ENCODE data around the gene SMIM23.
A peak's percentile ranks its signal among the peaks of the same experiment; 100 is the strongest.
"Not testable (repeated sequence)": the region's sequence is repeated elsewhere in the genome, so short reads cannot be mapped to it uniquely, and the experiment has no call there.

The SMIM23 gene

GRCh38 chr5:171776770-171777759, 8.6 kb upstream of the SMIM23 start:
- 87% methylated on average over 19 of the region's 19 CpGs for WGBS
- Histone ChIP-seq H3K9me3 (ENCODE audit: control insufficient read depth, low read length) (peaks cover 5% of the 10 kb centered on the region), H3K79me1 (replicated peaks; ENCODE audit: low read length, poor library complexity, severe bottlenecking) (no peaks in the 10 kb centered on the region), H2BK15ac (ENCODE audit: low read depth, poor library complexity, severe bottlenecking) (no peak overlapping the region), H2BK5ac (ENCODE audit: low read depth, low read length, poor library complexity, severe bottlenecking) (no peak overlapping the region), H3K4ac (ENCODE audit: low read depth in 1 of 2, low read length in 2 of 2) (no peak overlapping the region), H3K4me1 (ENCODE audit: control insufficient read depth, insufficient read depth, low read depth, low read length) (no peaks in the 10 kb centered on the region), H3K27me3 (ENCODE audit: control insufficient read depth in 1 of 2, insufficient read depth in 1 of 2, low read length in 2 of 2) (peaks cover 8 to 9% of the 10 kb centered on the region in 2 experiments), H2BK120ac (ENCODE audit: low read depth, low read length) (no peak overlapping the region), H3K27ac (ENCODE audit: low read length, poor library complexity, severe bottlenecking) (no peak overlapping the region), H3K36me3 (ENCODE audit: control insufficient read depth in 1 of 2, insufficient read depth in 2 of 2, low read depth in 1 of 2, low read length in 2 of 2) (no peaks in the 10 kb centered on the region), H4K8ac (ENCODE audit: low read length) (no peak overlapping the region), H3K18ac (ENCODE audit: low read depth in 1 of 2, low read length in 2 of 2) (no peak overlapping the region), H3K14ac (ENCODE audit: low read length in 2 of 2) (no peak overlapping the region), H2AK5ac (ENCODE audit: low read length, severe bottlenecking) (no peak overlapping the region), H4K91ac (ENCODE audit: low read length) (no peak overlapping the region), H3K4me3 (ENCODE audit: insufficient read depth in 1 of 2, low read depth in 1 of 2, low read length in 2 of 2) (no peak overlapping the region), H3K23ac (ENCODE audit: low read length in 2 of 2) (no peak overlapping the region), H2AFZ (ENCODE audit: low read depth, low read length) (no peak overlapping the region), H2BK12ac (ENCODE audit: low read length in 2 of 2) (no peak overlapping the region), H3K4me2 (ENCODE audit: low read length, poor library complexity, severe bottlenecking) (no peak overlapping the region), H3K9ac (ENCODE audit: low read length) (peak overlapping the region; percentile 5)
- DNase-seq, result no peak

GRCh38 chr5:171781744-171782143, 3.9 kb upstream of the SMIM23 start:
- not testable (repeated sequence) for H3K23ac ChIP-seq (ENCODE audit: low read length in 2 of 2); H3K4me2 ChIP-seq (ENCODE audit: low read length, poor library complexity, severe bottlenecking); H3K4ac ChIP-seq (ENCODE audit: low read depth in 1 of 2, low read length in 2 of 2); H2BK15ac ChIP-seq (ENCODE audit: low read depth, poor library complexity, severe bottlenecking); H4K8ac ChIP-seq (ENCODE audit: low read length); H3K4me3 ChIP-seq (ENCODE audit: insufficient read depth in 1 of 2, low read depth in 1 of 2, low read length in 2 of 2); H3K9me3 ChIP-seq (ENCODE audit: control insufficient read depth, low read length); DNase-seq; H2BK5ac ChIP-seq (ENCODE audit: low read depth, low read length, poor library complexity, severe bottlenecking); H3K4me1 ChIP-seq (ENCODE audit: control insufficient read depth, insufficient read depth, low read depth, low read length); H3K9ac ChIP-seq (ENCODE audit: low read length); H3K27ac ChIP-seq (ENCODE audit: low read length, poor library complexity, severe bottlenecking); H4K91ac ChIP-seq (ENCODE audit: low read length); H2AFZ ChIP-seq (ENCODE audit: low read depth, low read length); H3K79me1 ChIP-seq (replicated peaks; ENCODE audit: low read length, poor library complexity, severe bottlenecking); H3K14ac ChIP-seq (ENCODE audit: low read length in 2 of 2); H3K36me3 ChIP-seq (ENCODE audit: control insufficient read depth in 1 of 2, insufficient read depth in 2 of 2, low read depth in 1 of 2, low read length in 2 of 2); H3K18ac ChIP-seq (ENCODE audit: low read depth in 1 of 2, low read length in 2 of 2); H2BK120ac ChIP-seq (ENCODE audit: low read depth, low read length); H2AK5ac ChIP-seq (ENCODE audit: low read length, severe bottlenecking); H2BK12ac ChIP-seq (ENCODE audit: low read length in 2 of 2)
- peaks cover 9 to 15% of the 10 kb centered on the region in 2 experiments for H3K27me3 ChIP-seq (ENCODE audit: control insufficient read depth in 1 of 2, insufficient read depth in 1 of 2, low read length in 2 of 2)
- 70% methylated on average over 4 of the region's 4 CpGs for WGBS

GRCh38 chr5:171782332-171782966, 3.2 kb upstream of the SMIM23 start:
- Histone ChIP-seq H2BK12ac (ENCODE audit: low read length in 2 of 2) (no peak overlapping the region), H3K14ac (ENCODE audit: low read length in 2 of 2) (no peak overlapping the region), H3K4me1 (ENCODE audit: control insufficient read depth, insufficient read depth, low read depth, low read length) (no peaks in the 10 kb centered on the region), H3K18ac (ENCODE audit: low read depth in 1 of 2, low read length in 2 of 2) (no peak overlapping the region), H3K4me3 (ENCODE audit: insufficient read depth in 1 of 2, low read depth in 1 of 2, low read length in 2 of 2) (no peak overlapping the region), H2BK5ac (ENCODE audit: low read depth, low read length, poor library complexity, severe bottlenecking) (no peak overlapping the region), H2AFZ (ENCODE audit: low read depth, low read length) (no peak overlapping the region), H2BK15ac (ENCODE audit: low read depth, poor library complexity, severe bottlenecking) (no peak overlapping the region), H3K4ac (ENCODE audit: low read depth in 1 of 2, low read length in 2 of 2) (no peak overlapping the region), H2AK5ac (ENCODE audit: low read length, severe bottlenecking) (no peak overlapping the region), H2BK120ac (ENCODE audit: low read depth, low read length) (no peak overlapping the region), H3K79me1 (replicated peaks; ENCODE audit: low read length, poor library complexity, severe bottlenecking) (no peaks in the 10 kb centered on the region), H3K23ac (ENCODE audit: low read length in 2 of 2) (no peak overlapping the region), H3K27ac (ENCODE audit: low read length, poor library complexity, severe bottlenecking) (no peak overlapping the region), H3K9ac (ENCODE audit: low read length) (no peak overlapping the region), H3K36me3 (ENCODE audit: control insufficient read depth in 1 of 2, insufficient read depth in 2 of 2, low read depth in 1 of 2, low read length in 2 of 2) (no peaks in the 10 kb centered on the region), H4K91ac (ENCODE audit: low read length) (no peak overlapping the region), H3K4me2 (ENCODE audit: low read length, poor library complexity, severe bottlenecking) (no peak overlapping the region), H4K8ac (ENCODE audit: low read length) (no peak overlapping the region), H3K9me3 (ENCODE audit: control insufficient read depth, low read length) (peaks cover 5% of the 10 kb centered on the region), H3K27me3 (ENCODE audit: control insufficient read depth in 1 of 2, insufficient read depth in 1 of 2, low read length in 2 of 2) (peaks cover 9 to 14% of the 10 kb centered on the region in 2 experiments)
- no peak for DNase-seq
- 93% methylated on average over 16 of the region's 18 CpGs for WGBS

- Histone ChIP-seq H3K4me1 (ENCODE audit: control insufficient read depth, insufficient read depth, low read depth, low read length) (no peaks in the 10 kb centered on the region), H2AK5ac (ENCODE audit: low read length, severe bottlenecking) (no peak overlapping the region), H2BK15ac (ENCODE audit: low read depth, poor library complexity, severe bottlenecking) (no peak overlapping the region), H3K4me2 (ENCODE audit: low read length, poor library complexity, severe bottlenecking) (no peak overlapping the region), H2BK12ac (ENCODE audit: low read length in 2 of 2) (no peak overlapping the region), H3K9ac (ENCODE audit: low read length) (peak overlapping the region; percentile 10), H3K14ac (ENCODE audit: low read length in 2 of 2) (no peak overlapping the region), H3K18ac (ENCODE audit: low read depth in 1 of 2, low read length in 2 of 2) (no peak overlapping the region), H3K9me3 (ENCODE audit: control insufficient read depth, low read length) (peaks cover 5% of the 10 kb centered on the region), H2BK5ac (ENCODE audit: low read depth, low read length, poor library complexity, severe bottlenecking) (no peak overlapping the region), H3K27ac (ENCODE audit: low read length, poor library complexity, severe bottlenecking) (no peak overlapping the region), H4K8ac (ENCODE audit: low read length) (no peak overlapping the region), H3K36me3 (ENCODE audit: control insufficient read depth in 1 of 2, insufficient read depth in 2 of 2, low read depth in 1 of 2, low read length in 2 of 2) (no peaks in the 10 kb centered on the region), H3K27me3 (ENCODE audit: control insufficient read depth in 1 of 2, insufficient read depth in 1 of 2, low read length in 2 of 2) (peaks cover 9 to 11% of the 10 kb centered on the region in 2 experiments), H2BK120ac (ENCODE audit: low read depth, low read length) (no peak overlapping the region), H3K23ac (ENCODE audit: low read length in 2 of 2) (no peak overlapping the region), H4K91ac (ENCODE audit: low read length) (no peak overlapping the region), H3K4me3 (ENCODE audit: insufficient read depth in 1 of 2, low read depth in 1 of 2, low read length in 2 of 2) (no peak overlapping the region), H2AFZ (ENCODE audit: low read depth, low read length) (no peak overlapping the region), H3K79me1 (replicated peaks; ENCODE audit: low read length, poor library complexity, severe bottlenecking) (no peaks in the 10 kb centered on the region), H3K4ac (ENCODE audit: low read depth in 1 of 2, low read length in 2 of 2) (no peak overlapping the region)
- DNase-seq, result no peak
- 100% methylated on average over 1 of the region's 2 CpGs for WGBS
These were observed 2.6 kb upstream of the SMIM23 start for GRCh38 chr5:171783051-171783450.
